ENCODE measurements around the gene OSBPL3. TPM values are rescaled to one million over a fixed set of nuclear protein-coding genes. Genes with fewer than 3 reads are reported as not detected.
A peak's percentile ranks its signal among the peaks of the same experiment; 100 is the strongest.

Gene OSBPL3
- polyA plus RNA-seq, 1 of the 3 experiments (the other 2 are of a cell fraction), result 23.2 TPM

GRCh38 chr7:25028370-25029021 is 48.5 kb upstream of the OSBPL3 start:
- CTCF ChIA-PET, result interaction anchor here (0.8 to 2.3 kb wide), 7 partner anchors 9 to 208 kb away, joined by 3 to 7 read pairs (median 4); no protein-coding TSS in a partner anchor
- WGBS (ENCODE audit: low lambda C conversion rate), result 30% methylated on average over 8 of the region's 8 CpGs
- no peaks in the 10 kb centered on the region for H4K20me1 ChIP-seq (ENCODE audit: insufficient read depth)
- H3K4me3 ChIP-seq (ENCODE audit: low read depth in 2 of 2, low read length in 1 of 2), result no peak overlapping the region
- no peaks in the 10 kb centered on the region for H3K27me3 ChIP-seq (ENCODE audit: insufficient read depth)
- H2AFZ ChIP-seq (ENCODE audit: low read depth), result peak overlapping the region; percentile 66
- peaks cover 15% of the 10 kb centered on the region for H3F3A ChIP-seq (replicated peaks; ENCODE audit: insufficient read depth)
- H3K36me3 ChIP-seq (replicated peaks in 1 of 2; ENCODE audit: control insufficient read depth in 1 of 2, insufficient read depth in 2 of 2, low read length in 1 of 2), result no peaks in the 10 kb centered on the region
- no peaks in the 10 kb centered on the region for H3K79me2 ChIP-seq (ENCODE audit: insufficient read depth)
- H3K4me2 ChIP-seq, result peak overlapping the region; percentile 9
- no peak overlapping the region for H3K9ac ChIP-seq
- H3K9me3 ChIP-seq, result no peaks in the 10 kb centered on the region
- H3K9me2 ChIP-seq, result no peaks in the 10 kb centered on the region
- no peak for DNase-seq
- POLR2A ChIA-PET, result no interaction called here
- peaks cover 0 to 32% of the 10 kb centered on the region in 2 experiments; a peak in 2 of 4 replicates for H3K4me1 ChIP-seq (ENCODE audit: control insufficient read depth in 1 of 2, insufficient read depth in 2 of 2, low read depth in 1 of 2, low read length in 1 of 2)
- H3K27ac ChIP-seq (ENCODE audit: low read depth in 2 of 2, low read length in 1 of 2), result peak overlapping the region in 1 of 2 experiments; percentile 61; a peak in 2 of 4 replicates
- TF ChIP-seq SIN3A (IDR thresholded peaks at IDR 0.05; ENCODE audit: borderline replicate concordance, low read depth, low read length) (no peak), EP300 (IDR thresholded peaks at IDR 0.05; ENCODE audit: borderline replicate concordance in 1 of 2, low read depth in 1 of 2, low read length in 1 of 2) (peak in 1 of 2 experiments; percentile 48; a peak in 1 of 4 replicates), TAF1 (IDR thresholded peaks at IDR 0.05; ENCODE audit: borderline replicate concordance, low read depth, low read length) (no peak), ELF1 (IDR thresholded peaks at IDR 0.05) (no peak), RAD21 (IDR thresholded peaks at IDR 0.05; ENCODE audit: low read length) (no peak), RFX5 (IDR thresholded peaks at IDR 0.05; ENCODE audit: low read length) (no peak), USF1 (IDR thresholded peaks at IDR 0.05; ENCODE audit: borderline replicate concordance, low read depth) (no peak), MAX (IDR thresholded peaks at IDR 0.05; ENCODE audit: low read depth) (no peak), RCOR1 (IDR thresholded peaks at IDR 0.05; ENCODE audit: low read length) (no peak), SMC3 (IDR thresholded peaks at IDR 0.05; ENCODE audit: low read depth, low read length) (no peak), MXI1 (IDR thresholded peaks at IDR 0.05; ENCODE audit: low read depth, low read length) (no peak), IRF3 (IDR thresholded peaks at IDR 0.05; ENCODE audit: low read depth, low read length) (no peak), RXRA (IDR thresholded peaks at IDR 0.05; ENCODE audit: borderline replicate concordance, low read depth) (no peak), EZH2phosphoT487 (IDR thresholded peaks at IDR 0.05; ENCODE audit: borderline replicate concordance, low read depth) (no peak), PBX3 (IDR thresholded peaks at IDR 0.05) (peak; percentile 57; the same call in 1 of the 2 replicates), TEAD4 (IDR thresholded peaks at IDR 0.05; ENCODE audit: borderline replicate concordance, insufficient read depth) (peak; percentile 59), JUND (IDR thresholded peaks at IDR 0.05) (peak; percentile 72), MEF2A (IDR thresholded peaks at IDR 0.05; ENCODE audit: borderline replicate concordance, low read depth) (no peak), NFIC (IDR thresholded peaks at IDR 0.05; ENCODE audit: borderline replicate concordance) (peak; percentile 56), GABPA (IDR thresholded peaks at IDR 0.05; ENCODE audit: low read depth) (no peak), ZBTB33 (IDR thresholded peaks at IDR 0.05; ENCODE audit: borderline replicate concordance, low read depth) (no peak), CHD2 (IDR thresholded peaks at IDR 0.05; ENCODE audit: low read length, partially characterized antibody) (no peak), NRF1 (IDR thresholded peaks at IDR 0.05; ENCODE audit: low read depth, low read length) (no peak), FOXM1 (IDR thresholded peaks at IDR 0.05; ENCODE audit: low read depth) (no peak), POLR2AphosphoS5 (IDR thresholded peaks at IDR 0.05; ENCODE audit: low read depth, low read length) (no peak)
- TF ChIP-seq, protein P1, sequence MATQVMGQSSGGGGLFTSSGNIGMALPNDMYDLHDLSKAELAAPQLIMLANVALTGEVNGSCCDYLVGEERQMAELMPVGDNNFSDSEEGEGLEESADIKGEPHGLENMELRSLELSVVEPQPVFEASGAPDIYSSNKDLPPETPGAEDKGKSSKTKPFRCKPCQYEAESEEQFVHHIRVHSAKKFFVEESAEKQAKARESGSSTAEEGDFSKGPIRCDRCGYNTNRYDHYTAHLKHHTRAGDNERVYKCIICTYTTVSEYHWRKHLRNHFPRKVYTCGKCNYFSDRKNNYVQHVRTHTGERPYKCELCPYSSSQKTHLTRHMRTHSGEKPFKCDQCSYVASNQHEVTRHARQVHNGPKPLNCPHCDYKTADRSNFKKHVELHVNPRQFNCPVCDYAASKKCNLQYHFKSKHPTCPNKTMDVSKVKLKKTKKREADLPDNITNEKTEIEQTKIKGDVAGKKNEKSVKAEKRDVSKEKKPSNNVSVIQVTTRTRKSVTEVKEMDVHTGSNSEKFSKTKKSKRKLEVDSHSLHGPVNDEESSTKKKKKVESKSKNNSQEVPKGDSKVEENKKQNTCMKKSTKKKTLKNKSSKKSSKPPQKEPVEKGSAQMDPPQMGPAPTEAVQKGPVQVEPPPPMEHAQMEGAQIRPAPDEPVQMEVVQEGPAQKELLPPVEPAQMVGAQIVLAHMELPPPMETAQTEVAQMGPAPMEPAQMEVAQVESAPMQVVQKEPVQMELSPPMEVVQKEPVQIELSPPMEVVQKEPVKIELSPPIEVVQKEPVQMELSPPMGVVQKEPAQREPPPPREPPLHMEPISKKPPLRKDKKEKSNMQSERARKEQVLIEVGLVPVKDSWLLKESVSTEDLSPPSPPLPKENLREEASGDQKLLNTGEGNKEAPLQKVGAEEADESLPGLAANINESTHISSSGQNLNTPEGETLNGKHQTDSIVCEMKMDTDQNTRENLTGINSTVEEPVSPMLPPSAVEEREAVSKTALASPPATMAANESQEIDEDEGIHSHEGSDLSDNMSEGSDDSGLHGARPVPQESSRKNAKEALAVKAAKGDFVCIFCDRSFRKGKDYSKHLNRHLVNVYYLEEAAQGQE (IDR thresholded peaks at IDR 0.05; ENCODE audit: low read depth, low read length), result no peak

Measured in SK-N-SH (cell line).